H9 (cell line): Measurements from ENCODE around the gene DNAH8. TPM values are rescaled to one million over a fixed set of nuclear protein-coding genes. Genes with fewer than 3 reads are reported as not detected.

Experiments
- DNase-seq: peaks from one replicate; pipeline ENCODE4 v3.0.0-alpha.2; 2017
- H2AFZ ChIP-seq: one replicate; pipeline ENCODE4 v1.6.1; 2013; ENCODE audit warnings: mild to moderate bottlenecking, low read length, control low read depth, moderate library complexity
- H2AK5ac ChIP-seq: 2 replicates; pipeline ENCODE4 v1.6.1; 2013; ENCODE audit warnings: low read length, control low read depth, mixed read lengths; ENCODE audit not compliant: insufficient read length
- H2BK120ac ChIP-seq: one replicate; pipeline ENCODE4 v1.6.1; 2013; ENCODE audit warnings: low read depth, mild to moderate bottlenecking, low read length, control low read depth, inconsistent platforms; ENCODE audit not compliant: poor library complexity, severe bottlenecking
- H2BK12ac ChIP-seq: 2 replicates; pipeline ENCODE4 v1.6.1; 2013; ENCODE audit warnings: low read length, control low read depth, mixed read lengths, low read depth; ENCODE audit not compliant: insufficient read length
- H2BK15ac ChIP-seq: 2 replicates; pipeline ENCODE4 v1.6.1; 2013; ENCODE audit warnings: low read depth, low read length, control low read depth
- H2BK20ac ChIP-seq: one replicate; pipeline ENCODE4 v1.6.1; 2013; ENCODE audit warnings: low read depth, mild to moderate bottlenecking, low read length, control low read depth, inconsistent platforms; ENCODE audit not compliant: poor library complexity, severe bottlenecking
- H2BK5ac ChIP-seq: 2 replicates; pipeline ENCODE4 v1.6.1; 2013; ENCODE audit warnings: low read length, control low read depth, mixed read lengths; ENCODE audit not compliant: insufficient read length
- H3K14ac ChIP-seq: 2 replicates; pipeline ENCODE4 v1.6.1; 2013; ENCODE audit warnings: low read length, control low read depth; ENCODE audit not compliant: insufficient read depth
- H3K18ac ChIP-seq: 2 replicates; pipeline ENCODE4 v1.6.1; 2013; ENCODE audit warnings: low read depth, mild to moderate bottlenecking, mixed read lengths, low read length, control low read depth; ENCODE audit not compliant: insufficient read length
- H3K23ac ChIP-seq: 2 replicates; pipeline ENCODE4 v1.6.1; 2013; ENCODE audit warnings: low read length, control low read depth, mixed read lengths, low read depth; ENCODE audit not compliant: insufficient read length
- H3K23me2 ChIP-seq: 2 replicates; pipeline ENCODE4 v1.6.1; 2013; ENCODE audit warnings: low read depth, mild to moderate bottlenecking, mixed read lengths, low read length, control low read depth; ENCODE audit not compliant: insufficient read length, poor library complexity, severe bottlenecking
- H3K27ac ChIP-seq: 2 replicates; pipeline ENCODE4 v1.5.1; 2013; ENCODE audit warnings: low read length, control low read depth, mixed read lengths, low read depth; ENCODE audit not compliant: insufficient read length
- H3K27me3 ChIP-seq: 2 replicates; pipeline ENCODE4 v1.6.1; 2013; ENCODE audit warnings: low read length, control low read depth, inconsistent platforms; ENCODE audit not compliant: insufficient read depth
- H3K4ac ChIP-seq: 2 replicates; pipeline ENCODE4 v1.6.1; 2013; ENCODE audit warnings: low read depth, mild to moderate bottlenecking, control low read depth, inconsistent platforms, low read length, moderate library complexity
- H3K4me1 ChIP-seq: 2 replicates; pipeline ENCODE4 v1.6.1; 2013; ENCODE audit warnings: low read length, control low read depth, inconsistent platforms; ENCODE audit not compliant: insufficient read depth
- H3K4me2 ChIP-seq: 2 replicates; pipeline ENCODE4 v1.6.1; 2013; ENCODE audit warnings: low read length, control low read depth, mixed read lengths; ENCODE audit not compliant: insufficient read length, insufficient read depth
- H3K56ac ChIP-seq: 2 replicates; pipeline ENCODE4 v1.6.1; 2013; ENCODE audit warnings: low read depth, mild to moderate bottlenecking, mixed read lengths, low read length, control low read depth; ENCODE audit not compliant: insufficient read length
- H3K79me1 ChIP-seq: 2 replicates; pipeline ENCODE4 v1.6.1; 2013; ENCODE audit warnings: low read depth, mild to moderate bottlenecking, moderate library complexity, low read length, control low read depth, inconsistent platforms; ENCODE audit not compliant: insufficient read depth, poor library complexity, severe bottlenecking
- H3K79me2 ChIP-seq: 2 replicates; pipeline ENCODE4 v1.6.1; 2013; ENCODE audit warnings: low read length, control low read depth, inconsistent platforms; ENCODE audit not compliant: insufficient read depth
- H3K9ac ChIP-seq: 2 replicates; pipeline ENCODE4 v1.6.1; 2013; ENCODE audit warnings: low read length, control low read depth, mixed read lengths; ENCODE audit not compliant: insufficient read length; ENCODE audit errors: extremely low read depth
- H3K9me3 ChIP-seq: one replicate; pipeline ENCODE4 v1.6.1; 2013; ENCODE audit warnings: low read depth, low read length, inconsistent platforms; ENCODE audit not compliant: control insufficient read depth
- H3T11ph ChIP-seq: one replicate; pipeline ENCODE4 v1.6.1; 2013; ENCODE audit warnings: mild to moderate bottlenecking, low read length, control low read depth, inconsistent platforms
- H4K20me1 ChIP-seq: one replicate; pipeline ENCODE4 v1.6.1; 2013; ENCODE audit not compliant: control insufficient read depth, insufficient read length, insufficient read depth
- H4K5ac ChIP-seq: 2 replicates; pipeline ENCODE4 v1.6.1; 2013; ENCODE audit warnings: low read depth, mild to moderate bottlenecking, mixed read lengths, low read length, control low read depth; ENCODE audit not compliant: insufficient read length
- H4K8ac ChIP-seq: replicated peaks from 2 replicates; pipeline ENCODE4 v1.6.1; 2013; ENCODE audit warnings: low read length, control low read depth, mixed read lengths, low read depth; ENCODE audit not compliant: insufficient read length
- H4K91ac ChIP-seq: 2 replicates; pipeline ENCODE4 v1.6.1; 2013; ENCODE audit warnings: low read depth, mild to moderate bottlenecking, moderate library complexity, mixed read lengths, low read length, control low read depth; ENCODE audit not compliant: insufficient read length
- H3K27ac Mint-ChIP-seq, 3 experiments: 2 replicates in 2 of 3; 3 replicates in 1 of 3; pipeline ENCODE4 v1.8.0; 2020 to 2021; ENCODE audit warnings: mixed read lengths in 3 of 3, mild to moderate bottlenecking in 1 of 3, moderate library complexity in 1 of 3
- H3K27me3 Mint-ChIP-seq: 2 replicates; pipeline ENCODE4 v1.8.0; 2021; ENCODE audit warnings: low read depth, mild to moderate bottlenecking, moderate library complexity, mixed read lengths
- H3K36me3 Mint-ChIP-seq, 3 experiments: 2 replicates in 2 of 3; 3 replicates in 1 of 3; pipeline ENCODE4 v1.8.0; 2020 to 2021; ENCODE audit warnings: low read depth in 3 of 3, mixed read lengths in 3 of 3; ENCODE audit not compliant: insufficient read depth in 1 of 3
- H3K4me1 Mint-ChIP-seq, 2 experiments: 2 replicates each; pipeline ENCODE4 v1.8.0; 2020; ENCODE audit warnings: mixed read lengths in 2 of 2
- H3K4me3 Mint-ChIP-seq, 2 experiments: 2 replicates in 1 of 2; 3 replicates in 1 of 2; pipeline ENCODE4 v1.8.0; 2020 to 2021; ENCODE audit warnings: mild to moderate bottlenecking in 2 of 2, mixed read lengths in 2 of 2, moderate library complexity in 1 of 2
- H3K9me3 Mint-ChIP-seq, 2 experiments: 2 replicates in 1 of 2; 3 replicates in 1 of 2; pipeline ENCODE4 v1.8.0; 2020; ENCODE audit warnings: mild to moderate bottlenecking in 2 of 2, mixed read lengths in 2 of 2, moderate library complexity in 1 of 2
- WGBS: extraction: QIAGEN DNeasy Blood & Tissue Kit; methylation state at CpG from one replicate; pipeline ENCODE4 v1.1.7; 2013; ENCODE audit warnings: missing lambda C conversion rate, low lambda C conversion rate, mixed read lengths; ENCODE audit not compliant: insufficient read length; ENCODE audit errors: extremely low coverage; 5-methylcytosine and 5-hydroxymethylcytosine counted together
- total RNA-seq: library from RNA; stranded (reverse); gene quantifications from 2 replicates; pipeline ENCODE4 v1.2.1, GENCODE V29; 2021
- TF ChIP-seq, protein P1 (sequence below): fragments of 200-600 bp; sonication (generic); conservative IDR thresholded peaks from 3 replicates; pipeline ENCODE4 v1.8.0; 2021; ENCODE audit warnings: antibody characterized with exemption, mild to moderate bottlenecking

Gene DNAH8
- total RNA-seq, 1 experiment from 2014 or later, result not detected

GRCh38 chr6:38725414-38726183 lies 10.5 kb downstream of the DNAH8 start:
- H2AK5ac ChIP-seq, result no peak overlapping the region
- H4K8ac ChIP-seq, result no peak overlapping the region
- TF ChIP-seq, protein P1, sequence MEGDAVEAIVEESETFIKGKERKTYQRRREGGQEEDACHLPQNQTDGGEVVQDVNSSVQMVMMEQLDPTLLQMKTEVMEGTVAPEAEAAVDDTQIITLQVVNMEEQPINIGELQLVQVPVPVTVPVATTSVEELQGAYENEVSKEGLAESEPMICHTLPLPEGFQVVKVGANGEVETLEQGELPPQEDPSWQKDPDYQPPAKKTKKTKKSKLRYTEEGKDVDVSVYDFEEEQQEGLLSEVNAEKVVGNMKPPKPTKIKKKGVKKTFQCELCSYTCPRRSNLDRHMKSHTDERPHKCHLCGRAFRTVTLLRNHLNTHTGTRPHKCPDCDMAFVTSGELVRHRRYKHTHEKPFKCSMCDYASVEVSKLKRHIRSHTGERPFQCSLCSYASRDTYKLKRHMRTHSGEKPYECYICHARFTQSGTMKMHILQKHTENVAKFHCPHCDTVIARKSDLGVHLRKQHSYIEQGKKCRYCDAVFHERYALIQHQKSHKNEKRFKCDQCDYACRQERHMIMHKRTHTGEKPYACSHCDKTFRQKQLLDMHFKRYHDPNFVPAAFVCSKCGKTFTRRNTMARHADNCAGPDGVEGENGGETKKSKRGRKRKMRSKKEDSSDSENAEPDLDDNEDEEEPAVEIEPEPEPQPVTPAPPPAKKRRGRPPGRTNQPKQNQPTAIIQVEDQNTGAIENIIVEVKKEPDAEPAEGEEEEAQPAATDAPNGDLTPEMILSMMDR, result no peak
- no peak overlapping the region for H3K4ac ChIP-seq
- H4K5ac ChIP-seq, result no peak overlapping the region
- no peak overlapping the region for H4K91ac ChIP-seq
- no peaks in the 10 kb centered on the region for H3K27me3 ChIP-seq
- no peak overlapping the region for H3K27ac ChIP-seq
- no peak overlapping the region for H3K14ac ChIP-seq
- H2BK20ac ChIP-seq, result no peak overlapping the region
- no peak overlapping the region for H3K4me2 ChIP-seq
- DNase-seq, result no peak
- no peak overlapping the region for H2AFZ ChIP-seq
- no peaks in the 10 kb centered on the region for H4K20me1 ChIP-seq
- H2BK12ac ChIP-seq, result no peak overlapping the region
- no peak overlapping the region for H2BK5ac ChIP-seq
- Mint-ChIP-seq H3K4me3 (no peak overlapping the region), H3K9me3 (peaks cover 0 to 3% of the 10 kb centered on the region in 2 experiments; a peak in 4 of 5 replicates), H3K4me1 (peaks cover 2 to 3% of the 10 kb centered on the region in 2 experiments; a peak in 1 of 4 replicates), H3K36me3 (peaks cover 0 to 4% (median 0%) of the 10 kb centered on the region in 3 experiments; a peak in 2 of 7 replicates), H3K27me3 (no peaks in the 10 kb centered on the region; the same call in 1 of the 2 replicates), H3K27ac (no peak overlapping the region)
- no peak overlapping the region for H2BK120ac ChIP-seq
- H3K4me1 ChIP-seq, result no peaks in the 10 kb centered on the region
- H3T11ph ChIP-seq, result no peak overlapping the region
- H3K23me2 ChIP-seq, result no peaks in the 10 kb centered on the region
- no peak overlapping the region for H2BK15ac ChIP-seq
- no peaks in the 10 kb centered on the region for H3K9me3 ChIP-seq
- H3K79me1 ChIP-seq, result no peaks in the 10 kb centered on the region
- no peaks in the 10 kb centered on the region for H3K79me2 ChIP-seq
- H3K18ac ChIP-seq, result no peak overlapping the region
- H3K56ac ChIP-seq, result no peak overlapping the region
- WGBS, result no CpG with 5 or more reads among the region's 4 CpGs
- H3K9ac ChIP-seq, result no peak overlapping the region
- no peak overlapping the region for H3K23ac ChIP-seq
